ENCODE measurements around the gene DPF3. TPM values are rescaled to one million over a fixed set of nuclear protein-coding genes. Genes with fewer than 3 reads are reported as not detected.

The DPF3 gene
- total and polyA plus RNA-seq, 2 of the 13 experiments (the other 11 are each of a cell fraction or from before 2014, with no cell fraction given) = 0.09 to 0.60 TPM

DNA sequence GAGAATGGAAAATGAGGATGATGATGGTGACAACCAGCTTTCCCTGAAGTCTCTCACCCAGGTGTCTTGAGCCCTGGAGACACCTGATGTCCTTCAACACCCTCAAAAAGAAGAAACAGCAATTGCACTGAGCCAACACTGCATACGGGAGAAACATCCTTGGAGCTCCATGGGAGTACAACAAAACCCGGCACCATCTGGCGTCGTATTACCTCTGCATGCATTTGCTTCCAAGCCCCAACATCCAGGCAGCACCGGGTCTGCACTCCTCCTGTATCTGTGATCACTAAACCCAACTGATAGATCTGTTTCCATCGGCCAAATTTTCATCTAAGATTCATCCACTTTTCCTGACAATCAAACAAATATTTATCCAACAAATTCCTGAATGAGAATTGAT lies 249.9 kb downstream of the DPF3 start:
- DNase-seq (ENCODE audit: low spot score) (no peak), FAIRE-seq (no peak), ATAC-seq (no peak)
- Histone ChIP-seq H3K9ac (ENCODE audit: insufficient read depth, low read depth, low read length) (no peak overlapping the region), H4K20me1 (ENCODE audit: insufficient read depth, low read length) (no peaks in the 10 kb centered on the region), H3K79me2 (ENCODE audit: insufficient read depth, low read length) (no peaks in the 10 kb centered on the region), H3K4me2 (ENCODE audit: low read depth, low read length) (no peak overlapping the region), H3K27ac (ENCODE audit: extremely low read length, insufficient read depth, low read length) (no peak overlapping the region), H3K36me3 (replicated peaks in 1 of 2; ENCODE audit: control insufficient read depth in 1 of 2, insufficient read depth in 2 of 2, low read length in 2 of 2) (no peaks in the 10 kb centered on the region), H3K9me3 (ENCODE audit: low read length) (0 out of 2 replicates have a peak, but pooled peaks cover 5% of the 10 kb centered on the region), H2AFZ (ENCODE audit: low read length) (no peak overlapping the region), H3K4me1 (ENCODE audit: insufficient read depth, low read length) (no peaks in the 10 kb centered on the region), H3K4me3 (replicated peaks in 1 of 3; ENCODE audit: insufficient read depth in 1 of 3, low read depth in 2 of 3, low read length in 3 of 3) (no peak overlapping the region), H3K27me3 (ENCODE audit: control insufficient read depth in 1 of 2, insufficient read depth in 2 of 2, low read length in 2 of 2) (0 out of 5 replicates have a peak, but pooled peaks cover 0 to 5% of the 10 kb centered on the region in 2 experiments)
- CTCF ChIA-PET (ENCODE audit: low intra/inter-chr PET ratio, low total read pairs) = no interaction called here
- TF ChIP-seq, protein P1, sequence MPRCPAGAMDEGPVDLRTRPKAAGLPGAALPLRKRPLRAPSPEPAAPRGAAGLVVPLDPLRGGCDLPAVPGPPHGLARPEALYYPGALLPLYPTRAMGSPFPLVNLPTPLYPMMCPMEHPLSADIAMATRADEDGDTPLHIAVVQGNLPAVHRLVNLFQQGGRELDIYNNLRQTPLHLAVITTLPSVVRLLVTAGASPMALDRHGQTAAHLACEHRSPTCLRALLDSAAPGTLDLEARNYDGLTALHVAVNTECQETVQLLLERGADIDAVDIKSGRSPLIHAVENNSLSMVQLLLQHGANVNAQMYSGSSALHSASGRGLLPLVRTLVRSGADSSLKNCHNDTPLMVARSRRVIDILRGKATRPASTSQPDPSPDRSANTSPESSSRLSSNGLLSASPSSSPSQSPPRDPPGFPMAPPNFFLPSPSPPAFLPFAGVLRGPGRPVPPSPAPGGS (CRISPR knock-in tag; IDR thresholded peaks at IDR 0.05) = no peak
- TF ChIP-seq CEBPB (IDR thresholded peaks at IDR 0.05; ENCODE audit: borderline replicate concordance, low read depth, low read length) (no peak), TEAD2 (CRISPR knock-in tag; IDR thresholded peaks at IDR 0.05) (no peak), SMARCC2 (IDR thresholded peaks at IDR 0.05) (no peak), ZSCAN9 (CRISPR knock-in tag; IDR thresholded peaks at IDR 0.05; ENCODE audit: borderline replicate concordance) (no peak), CBFB (CRISPR knock-in tag; IDR thresholded peaks at IDR 0.05) (no peak), CC2D1A (CRISPR knock-in tag; IDR thresholded peaks at IDR 0.05) (no peak), SMAD3 (CRISPR knock-in tag; IDR thresholded peaks at IDR 0.05) (no peak)
- TF ChIP-seq, protein P2, sequence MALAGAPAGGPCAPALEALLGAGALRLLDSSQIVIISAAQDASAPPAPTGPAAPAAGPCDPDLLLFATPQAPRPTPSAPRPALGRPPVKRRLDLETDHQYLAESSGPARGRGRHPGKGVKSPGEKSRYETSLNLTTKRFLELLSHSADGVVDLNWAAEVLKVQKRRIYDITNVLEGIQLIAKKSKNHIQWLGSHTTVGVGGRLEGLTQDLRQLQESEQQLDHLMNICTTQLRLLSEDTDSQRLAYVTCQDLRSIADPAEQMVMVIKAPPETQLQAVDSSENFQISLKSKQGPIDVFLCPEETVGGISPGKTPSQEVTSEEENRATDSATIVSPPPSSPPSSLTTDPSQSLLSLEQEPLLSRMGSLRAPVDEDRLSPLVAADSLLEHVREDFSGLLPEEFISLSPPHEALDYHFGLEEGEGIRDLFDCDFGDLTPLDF (CRISPR knock-in tag; IDR thresholded peaks at IDR 0.05) = no peak
- TF ChIP-seq, protein P3, sequence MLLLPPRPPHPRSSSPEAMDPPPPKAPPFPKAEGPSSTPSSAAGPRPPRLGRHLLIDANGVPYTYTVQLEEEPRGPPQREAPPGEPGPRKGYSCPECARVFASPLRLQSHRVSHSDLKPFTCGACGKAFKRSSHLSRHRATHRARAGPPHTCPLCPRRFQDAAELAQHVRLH (CRISPR knock-in tag; IDR thresholded peaks at IDR 0.05; ENCODE audit: borderline replicate concordance, low read depth) = no peak
- TF ChIP-seq, protein P4, sequence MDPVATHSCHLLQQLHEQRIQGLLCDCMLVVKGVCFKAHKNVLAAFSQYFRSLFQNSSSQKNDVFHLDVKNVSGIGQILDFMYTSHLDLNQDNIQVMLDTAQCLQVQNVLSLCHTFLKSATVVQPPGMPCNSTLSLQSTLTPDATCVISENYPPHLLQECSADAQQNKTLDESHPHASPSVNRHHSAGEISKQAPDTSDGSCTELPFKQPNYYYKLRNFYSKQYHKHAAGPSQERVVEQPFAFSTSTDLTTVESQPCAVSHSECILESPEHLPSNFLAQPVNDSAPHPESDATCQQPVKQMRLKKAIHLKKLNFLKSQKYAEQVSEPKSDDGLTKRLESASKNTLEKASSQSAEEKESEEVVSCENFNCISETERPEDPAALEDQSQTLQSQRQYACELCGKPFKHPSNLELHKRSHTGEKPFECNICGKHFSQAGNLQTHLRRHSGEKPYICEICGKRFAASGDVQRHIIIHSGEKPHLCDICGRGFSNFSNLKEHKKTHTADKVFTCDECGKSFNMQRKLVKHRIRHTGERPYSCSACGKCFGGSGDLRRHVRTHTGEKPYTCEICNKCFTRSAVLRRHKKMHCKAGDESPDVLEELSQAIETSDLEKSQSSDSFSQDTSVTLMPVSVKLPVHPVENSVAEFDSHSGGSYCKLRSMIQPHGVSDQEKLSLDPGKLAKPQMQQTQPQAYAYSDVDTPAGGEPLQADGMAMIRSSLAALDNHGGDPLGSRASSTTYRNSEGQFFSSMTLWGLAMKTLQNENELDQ (CRISPR knock-in tag; IDR thresholded peaks at IDR 0.05; ENCODE audit: borderline replicate concordance) = no peak
- POLR2A ChIA-PET = no interaction called here
- intact Hi-C loops (cut with micrococcal nuclease; ENCODE audit: unreplicated experiment) = no loop called here
- in situ Hi-C loops (cut with HindIII; ENCODE audit: extremely low pct_ligation_motif_present, low pct_unique_long_range_greater_than_20kb) = no loop called here
- no TSS peak for BruUV-seq (replicated peaks)
- 25% methylated on average over 4 of the region's 6 CpGs for WGBS (ENCODE audit: low lambda C conversion rate)
